CD4-positive, alpha-beta T cell treated with Interleukin-17A for 1 hour (primary cell): ENCODE data around the gene INTS3.
"Not testable (repeated sequence)": the region's sequence is repeated elsewhere in the genome, so short reads cannot be mapped to it uniquely, and the experiment has no call there.

Experiments used
- DNase-seq: peaks from one replicate; pipeline ENCODE4 v3.0.0-alpha.2; 2020

INTS3 gene

GRCh38 chr1:153711026-153711425, 16.8 kb upstream of the INTS3 start:
- DNase-seq: no peak

DNA sequence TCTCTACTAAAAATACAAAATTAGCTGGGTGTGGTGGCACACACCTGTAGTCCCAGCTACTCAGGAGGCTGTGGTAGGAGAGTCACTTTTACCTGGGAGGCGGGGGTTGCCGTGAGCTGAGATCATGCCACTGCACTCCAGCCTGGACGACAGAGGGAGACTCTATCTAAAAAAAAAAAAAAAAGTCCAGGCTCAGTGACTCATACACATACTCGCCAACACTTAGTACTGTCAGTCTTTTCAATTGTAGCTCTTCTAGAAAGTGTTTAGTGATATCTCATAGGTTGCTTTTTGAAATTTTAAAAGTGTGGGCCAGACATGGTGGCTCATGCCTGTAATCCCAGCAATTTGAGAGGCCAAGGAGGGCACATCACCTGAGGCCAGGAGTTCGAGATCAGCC, 11.6 kb upstream of the INTS3 start:
- not testable (repeated sequence) for DNase-seq

DNA sequence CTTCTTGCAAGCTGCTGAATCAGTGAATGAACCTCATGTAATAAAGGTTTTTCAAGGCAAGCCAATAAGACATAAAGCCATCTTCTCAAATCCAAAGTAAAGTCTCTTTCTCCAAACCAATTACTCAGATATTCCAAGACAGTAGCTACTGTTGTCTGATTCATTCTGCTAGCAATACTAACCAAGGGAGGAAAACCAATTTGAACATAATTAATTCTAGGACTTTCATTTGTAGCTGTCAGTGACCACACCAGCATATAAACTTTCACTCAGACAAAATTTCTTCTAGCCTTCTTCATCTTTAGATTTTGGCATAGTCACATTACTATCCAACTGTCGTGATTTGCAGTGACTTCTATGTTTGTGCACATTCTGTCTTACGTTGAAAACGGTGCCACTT, 10.5 kb upstream of the INTS3 start:
- DNase-seq: no peak

- DNase-seq: no peak
Measured at GRCh38 chr1:153723687-153724086, 4.2 kb upstream of the INTS3 start.

DNA sequence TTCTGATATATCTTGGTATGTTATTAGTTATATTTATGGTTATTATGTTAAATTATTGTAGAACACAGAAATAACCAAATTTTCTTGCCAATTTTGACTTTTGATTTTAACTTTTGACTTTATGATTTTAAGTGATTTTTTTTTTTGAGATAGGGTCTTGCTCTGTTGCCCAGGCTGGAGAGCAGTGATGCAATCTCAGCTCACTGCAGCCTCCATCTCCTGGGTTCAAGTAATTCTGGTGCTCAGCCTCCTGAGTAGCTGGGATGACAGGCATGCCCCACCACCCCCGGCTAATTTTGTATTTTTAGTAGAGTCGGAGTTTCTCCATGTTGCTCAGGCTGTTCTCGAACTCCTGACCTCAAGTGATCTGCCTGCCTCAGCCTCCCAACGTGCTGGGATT, 3.2 kb upstream of the INTS3 start:
- DNase-seq: not testable (repeated sequence)

GRCh38 chr1:153728305-153729066, 636 bp downstream of the INTS3 start:
- DNase-seq: peak; percentile 22

DNA sequence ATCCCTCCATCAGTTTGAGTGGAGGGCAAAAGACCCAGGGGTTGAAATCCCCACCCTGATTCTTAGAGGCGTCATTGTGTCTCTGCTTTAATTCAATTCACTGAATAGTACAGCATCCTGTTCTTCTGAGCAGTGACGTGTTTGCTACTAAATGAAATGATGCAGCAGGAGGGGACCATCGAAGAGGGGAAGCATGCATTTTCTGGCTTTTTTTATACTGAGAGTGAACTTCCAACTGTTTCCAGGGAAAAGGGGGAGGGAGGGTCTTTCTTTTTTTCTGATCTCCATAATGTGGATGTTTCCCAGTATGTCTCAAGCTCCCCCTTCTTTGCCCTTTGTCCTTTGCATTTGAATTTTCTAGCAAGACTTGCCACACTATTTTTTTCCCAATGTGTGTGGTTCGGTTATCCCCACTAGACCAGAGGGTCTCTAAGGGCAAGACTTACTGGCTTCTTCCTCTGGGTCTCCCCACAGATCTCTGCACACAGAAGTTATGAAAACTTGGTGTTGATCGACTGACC, 2.7 kb downstream of the INTS3 start:
- DNase-seq: no peak

GRCh38 chr1:153733970-153734369, 6.1 kb downstream of the INTS3 start:
- DNase-seq: no peak

DNA sequence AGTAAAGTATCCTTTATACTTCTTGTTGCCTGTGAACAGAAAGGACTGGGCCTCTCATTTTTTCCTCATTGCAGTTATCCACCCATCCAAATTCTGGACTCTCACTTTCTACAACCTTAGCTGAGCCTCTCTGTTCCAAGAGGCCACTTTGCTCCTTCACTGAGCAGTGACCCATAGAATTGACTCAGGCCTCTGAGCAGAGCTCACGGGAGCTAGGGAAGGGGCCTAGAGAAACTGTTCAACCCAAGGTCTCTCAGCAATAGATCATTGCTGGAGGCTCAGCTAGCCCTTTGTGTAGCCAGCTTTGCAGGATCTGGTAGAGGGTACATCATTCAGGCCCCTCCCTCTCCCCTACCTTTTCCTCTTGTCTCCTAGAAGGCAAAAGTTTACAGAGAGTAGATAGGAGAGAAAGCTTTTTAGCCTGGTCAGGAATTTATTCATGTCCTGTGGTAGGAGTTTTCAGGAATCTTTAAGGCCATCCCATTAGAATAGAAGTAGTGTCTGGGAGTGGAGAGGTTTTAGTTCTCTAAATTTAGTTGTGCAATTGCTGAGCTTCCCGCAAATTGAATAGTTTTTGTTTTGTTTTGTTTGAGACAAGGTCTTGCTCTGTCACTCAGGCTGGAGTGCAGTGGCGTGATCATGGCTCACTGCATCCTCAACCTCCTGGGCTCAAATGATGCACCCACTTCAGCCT, 6.7 kb downstream of the INTS3 start:
- DNase-seq: no peak

DNA sequence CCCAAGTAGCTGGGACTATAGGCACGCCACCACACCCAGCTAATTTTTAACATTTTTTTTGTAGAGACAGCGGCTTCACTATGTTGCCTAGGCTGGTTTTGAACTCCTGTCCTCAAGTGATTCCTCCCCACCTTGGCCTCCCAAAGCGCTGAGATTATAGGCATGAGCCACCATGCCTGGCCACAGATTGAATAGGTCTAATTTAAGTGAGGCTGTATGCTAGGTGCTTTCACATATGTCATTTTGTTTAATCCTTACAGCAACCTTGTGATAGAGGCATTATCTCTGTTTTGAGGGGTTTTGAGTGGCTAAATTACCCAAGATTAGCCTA, 7.2 kb downstream of the INTS3 start:
- DNase-seq: no peak

DNA sequence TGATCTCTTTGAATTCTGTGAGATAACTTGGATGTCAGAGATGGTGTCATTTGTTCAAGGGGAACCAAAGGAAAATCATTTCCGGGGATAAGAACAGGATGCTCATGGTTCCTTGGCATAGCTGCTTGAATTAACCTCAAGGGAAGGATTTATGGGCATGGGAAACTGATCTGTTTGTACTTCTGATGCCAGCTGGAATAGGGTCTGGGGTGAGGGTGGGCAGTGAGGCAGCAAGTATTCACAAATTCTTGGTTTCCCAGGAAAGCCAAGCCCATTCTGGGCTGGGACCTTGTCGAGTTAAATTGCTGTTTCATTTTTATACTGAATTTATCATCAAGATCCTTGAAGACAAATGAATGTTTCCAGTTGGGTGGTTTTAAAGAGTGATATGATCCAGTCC, 14.1 kb downstream of the INTS3 start:
- no peak for DNase-seq

- DNase-seq: peak; percentile 10
Measured at GRCh38 chr1:153742411-153743142, 14.7 kb downstream of the INTS3 start.

DNA sequence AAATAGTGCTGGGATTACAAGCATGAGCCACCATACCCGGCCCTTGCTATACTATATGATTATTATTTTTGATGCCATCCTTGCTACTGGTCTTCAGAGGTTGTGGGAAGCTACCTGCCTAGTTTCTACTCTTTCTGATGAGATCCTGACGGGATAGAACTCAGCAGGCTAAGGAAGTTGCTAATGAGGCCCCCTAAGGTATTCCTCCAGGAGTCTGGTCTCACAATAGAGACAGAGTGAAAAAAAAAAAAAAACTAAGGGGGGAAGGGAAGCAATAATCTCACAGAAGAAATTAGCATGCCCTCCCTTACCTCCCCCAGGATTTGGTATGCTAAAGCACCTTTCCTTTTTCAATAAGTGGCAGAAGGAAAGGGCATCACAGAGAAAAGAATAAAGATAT, 17.6 kb downstream of the INTS3 start:
- DNase-seq: no peak

DNA sequence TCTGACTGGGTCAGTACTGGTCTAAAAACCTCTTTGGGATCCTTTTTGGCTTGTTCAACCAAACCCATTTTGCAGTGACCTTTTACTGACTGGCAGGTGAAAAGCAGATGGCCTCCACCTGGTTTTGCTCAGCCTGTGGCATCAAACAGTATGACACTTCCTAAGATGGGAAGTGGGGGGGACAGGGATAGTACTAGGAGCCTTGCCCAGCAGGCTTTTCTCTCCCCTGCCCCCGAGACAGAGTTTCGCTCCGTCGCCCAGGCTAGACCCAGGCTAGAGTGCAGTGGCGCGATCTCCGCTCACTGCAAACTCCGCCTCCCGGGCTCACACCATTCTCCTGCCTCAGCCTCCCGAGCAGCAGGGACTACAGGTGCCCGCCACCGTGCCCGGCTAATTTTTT, 18.3 kb downstream of the INTS3 start:
- no peak for DNase-seq

DNA sequence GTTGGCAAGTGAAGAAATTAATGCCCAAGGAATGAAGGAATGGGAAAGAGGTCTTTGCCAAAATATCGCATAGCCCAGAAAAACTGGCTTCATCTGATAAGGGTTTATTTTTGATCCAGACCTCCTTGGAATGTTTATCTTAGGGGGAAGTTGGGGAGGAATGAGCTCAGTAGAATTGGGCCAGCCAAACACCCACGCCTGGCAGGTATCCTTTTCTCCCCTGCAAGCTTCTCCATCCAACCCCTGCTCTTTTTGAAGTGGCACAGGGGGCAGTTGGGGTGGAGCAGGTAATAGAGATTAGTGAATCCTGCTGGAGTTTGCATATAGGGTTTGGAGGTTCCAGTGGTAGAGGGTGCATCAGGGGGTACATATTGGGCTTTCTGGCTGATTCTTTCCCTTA, 21.1 kb downstream of the INTS3 start:
- no peak for DNase-seq

DNA sequence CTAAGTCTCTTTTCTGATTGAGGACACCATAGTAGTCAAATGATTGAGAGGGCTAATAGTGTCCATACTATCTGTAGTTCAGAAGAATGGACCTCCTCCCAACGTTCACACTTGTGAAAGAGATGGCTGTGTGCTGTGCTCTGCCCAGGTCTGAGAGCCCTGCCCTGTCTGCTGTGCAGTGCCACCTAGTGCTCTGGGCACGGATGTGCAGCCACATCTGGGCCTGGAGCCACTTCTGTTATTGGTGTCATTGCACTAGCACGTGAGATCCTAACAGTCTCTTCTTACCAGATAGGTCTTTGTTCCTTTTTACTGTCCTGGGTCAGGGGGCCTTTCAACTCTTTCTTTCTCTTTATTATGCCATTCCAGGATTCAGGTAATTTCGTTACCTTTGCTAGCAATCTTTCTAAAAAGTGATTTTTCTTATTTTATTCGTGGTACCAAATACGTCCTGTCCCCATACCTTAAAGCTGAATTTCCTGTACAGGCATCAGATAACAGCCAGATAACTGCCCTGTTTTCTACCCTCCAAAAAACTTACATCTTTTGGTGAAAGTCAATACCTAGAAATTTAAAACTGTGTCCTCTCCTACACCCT, 21.7 kb downstream of the INTS3 start:
- peak; percentile 85 for DNase-seq

DNA sequence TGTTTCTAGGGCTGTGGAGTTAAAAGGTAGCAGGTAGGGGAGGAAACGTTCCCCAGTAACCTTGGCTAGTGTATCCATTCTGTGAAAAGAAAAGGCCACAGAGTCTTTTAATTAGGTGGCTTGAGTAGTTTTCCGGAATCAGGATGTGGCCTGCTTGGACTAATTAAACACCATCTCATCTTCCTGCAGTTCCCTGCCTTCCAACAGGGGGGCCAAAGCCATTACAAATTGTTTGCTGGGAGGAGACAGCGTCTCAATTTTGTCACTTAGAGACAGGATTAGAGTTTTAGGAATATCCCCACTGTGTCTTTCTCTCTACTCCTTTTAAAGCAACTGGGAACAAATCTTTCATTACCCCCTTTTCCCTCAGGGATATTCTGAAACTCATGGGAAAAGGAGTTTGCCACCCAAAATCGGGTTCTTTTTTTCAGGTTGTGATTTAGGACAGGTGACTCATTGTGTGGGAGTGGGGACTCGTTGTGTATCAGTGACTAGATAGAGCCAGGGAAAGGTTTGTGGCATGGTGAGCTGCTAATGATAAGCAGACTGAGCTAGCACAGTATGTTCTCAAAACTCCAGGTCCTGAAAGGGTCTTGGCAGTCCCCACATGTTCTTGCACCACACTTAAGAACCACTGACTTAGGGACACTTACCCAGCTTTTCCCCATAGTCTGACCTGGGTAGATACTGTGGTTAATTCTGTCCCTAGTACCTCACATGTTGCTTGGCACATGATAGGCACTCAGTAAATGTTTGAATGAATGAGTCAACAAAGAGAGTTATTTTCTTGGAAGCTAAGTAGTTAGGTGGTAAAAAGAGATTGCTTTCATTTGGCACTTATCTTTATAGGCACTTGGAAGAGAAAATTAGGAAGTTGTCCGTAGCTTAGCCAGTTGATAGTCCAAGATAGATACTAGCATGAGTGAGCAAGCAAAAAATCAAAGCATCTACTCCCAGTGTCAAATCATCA, 22.5 kb downstream of the INTS3 start:
- no peak for DNase-seq

DNA sequence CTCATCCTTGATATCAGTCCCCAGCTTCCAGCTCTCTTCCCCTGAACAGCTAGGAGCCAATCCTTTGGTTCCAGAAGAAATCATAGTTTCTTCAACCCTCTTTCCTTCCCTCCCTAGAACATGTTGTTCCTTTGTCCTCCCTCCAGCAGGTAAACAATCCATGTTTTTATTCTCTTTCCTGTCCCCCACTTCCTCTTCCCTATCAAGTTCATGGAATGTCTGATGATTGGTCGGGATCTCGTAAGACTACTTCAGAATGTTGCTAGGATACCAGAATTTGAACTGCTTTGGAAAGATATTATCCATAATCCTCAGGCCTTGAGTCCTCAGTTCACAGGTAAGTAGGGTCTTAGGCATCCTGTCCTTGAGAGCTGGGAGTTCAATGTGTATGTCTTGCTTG, 24.2 kb downstream of the INTS3 start:
- DNase-seq: no peak

DNA sequence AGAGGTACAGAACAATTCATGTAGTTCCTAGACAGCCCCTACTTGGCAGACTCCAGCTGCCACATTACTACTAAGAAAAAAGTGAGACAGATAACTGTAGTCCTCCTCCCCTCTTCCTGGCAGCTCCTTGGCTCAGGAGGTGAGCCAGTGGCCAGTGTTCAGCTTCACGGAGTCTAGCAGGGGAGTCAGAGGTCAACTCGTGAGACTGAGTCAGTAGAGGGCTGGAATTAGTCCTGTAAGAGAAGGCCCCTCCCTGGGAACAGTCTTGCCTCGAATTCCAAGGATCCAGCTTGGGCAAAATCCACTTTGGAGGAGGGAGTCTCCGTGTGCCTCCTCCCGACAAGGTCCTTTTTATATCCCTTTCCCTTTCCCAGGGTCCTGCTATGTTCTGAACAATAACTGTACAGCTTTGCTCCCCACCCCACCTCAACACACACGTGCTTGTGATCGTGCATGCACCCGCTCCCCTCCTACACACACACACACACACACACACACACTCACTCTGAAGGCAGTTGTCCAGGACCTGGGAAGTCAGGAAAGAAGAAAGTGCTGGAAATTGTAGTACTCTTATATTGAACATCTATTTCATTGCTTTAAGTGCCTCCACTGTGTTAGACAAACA, 24.8 kb downstream of the INTS3 start:
- no peak for DNase-seq

- no peak for DNase-seq
Measured at GRCh38 chr1:153754266-153754665, 26.4 kb downstream of the INTS3 start.

- DNase-seq: no peak
Measured at GRCh38 chr1:153760440-153760839, 32.6 kb downstream of the INTS3 start.
